OCI-LY7 (cell line): ENCODE data around the gene FAM184B. TPM values are rescaled to one million over a fixed set of nuclear protein-coding genes. Genes with fewer than 3 reads are reported as not detected.

Source experiments
- BruUV-seq: library from RNA; stranded (reverse); fragments of 400-500 nt; replicated peaks from 2 replicates; lab custom pipeline; 2021; lab: Mats Ljungman, UMichigan
- CTCF ChIA-PET: fragments of 300-600 bp; sonication (Branson Sonifier 250); formaldehyde crosslinking; loops from one replicate; lab custom pipeline; 2022; ENCODE audit warnings: antibody characterized with exemption; ENCODE audit not compliant: unreplicated experiment; lab: Charles Lee
- POLR2A ChIA-PET: fragments of 300-600 bp; sonication (Branson Sonifier 250); formaldehyde crosslinking; loops from one replicate; lab custom pipeline; 2022; ENCODE audit warnings: antibody characterized with exemption; lab: Charles Lee
- DNase-seq: peaks from one replicate; pipeline ENCODE4 v3.0.0-alpha.2; 2015; ENCODE audit warnings: low spot score
- H2AFZ ChIP-seq: fragments of 200-600 bp; sonication (generic), shearing (Covaris generic); 2 replicates; pipeline ENCODE4 v1.6.1; 2014; ENCODE audit warnings: mild to moderate bottlenecking, antibody characterized with exemption, low read length, moderate library complexity
- H3K27ac ChIP-seq: fragments of 200-600 bp; sonication (generic); 2 replicates; pipeline ENCODE4 v1.5.1; 2014; ENCODE audit warnings: mixed run types, low read depth, mild to moderate bottlenecking, moderate library complexity, low read length, inconsistent platforms; ENCODE audit not compliant: poor library complexity, severe bottlenecking
- H3K36me3 ChIP-seq: fragments of 200-600 bp; sonication (generic); 2 replicates; pipeline ENCODE4 v1.6.1; 2014; ENCODE audit warnings: mild to moderate bottlenecking, antibody characterized with exemption, low read length, moderate library complexity, mixed read lengths; ENCODE audit not compliant: insufficient read depth
- H3K4me1 ChIP-seq: fragments of 200-600 bp; sonication (generic); 2 replicates; pipeline ENCODE4 v1.5.1; 2014; ENCODE audit warnings: mild to moderate bottlenecking, low read length; ENCODE audit not compliant: insufficient read depth, poor library complexity, severe bottlenecking
- H3K4me2 ChIP-seq: fragments of 200-600 bp; sonication (generic); 2 replicates; pipeline ENCODE4 v1.6.1; 2014; ENCODE audit warnings: mild to moderate bottlenecking, low read length
- H3K4me3 ChIP-seq: fragments of 200-600 bp; sonication (generic); 2 replicates; pipeline ENCODE4 v1.5.1; 2014; ENCODE audit warnings: mild to moderate bottlenecking, low read depth, low read length; ENCODE audit not compliant: poor library complexity, severe bottlenecking
- H3K79me2 ChIP-seq: fragments of 200-600 bp; sonication (generic); 2 replicates; pipeline ENCODE4 v1.6.1; 2016; ENCODE audit warnings: low read depth, mild to moderate bottlenecking, low read length, moderate library complexity, mixed read lengths; ENCODE audit not compliant: insufficient read depth
- H3K9me2 ChIP-seq: fragments of 200-600 bp; sonication (generic); 2 replicates; pipeline ENCODE4 v1.6.1; 2016; ENCODE audit warnings: mild to moderate bottlenecking, low read length, mixed read lengths; ENCODE audit not compliant: insufficient read depth
- H3K9me3 ChIP-seq: fragments of 200-600 bp; sonication (generic); 2 replicates; pipeline ENCODE4 v1.6.1; 2014; ENCODE audit warnings: mild to moderate bottlenecking, mixed run types, low read length, mixed read lengths
- H4K20me1 ChIP-seq: fragments of 200-600 bp; sonication (generic); 2 replicates; pipeline ENCODE4 v1.6.1; 2014; ENCODE audit warnings: mild to moderate bottlenecking, antibody characterized with exemption, low read length, moderate library complexity, mixed read lengths; ENCODE audit not compliant: insufficient read depth
- EZH2phosphoT487 ChIP-seq: fragments of 200-600 bp; sonication (generic); IDR thresholded peaks from 2 replicates; pipeline ENCODE4 v1.6.1; 2018; ENCODE audit warnings: low read depth, borderline replicate concordance, mild to moderate bottlenecking, mixed run types, antibody characterized with exemption, low read length, moderate library complexity, mixed read lengths
- intact Hi-C: fragments of 100-400 bp; cut with micrococcal nuclease; formaldehyde crosslinking; loops from one replicate; pipeline ENCODE4 v1.10.0; 2022; ENCODE audit not compliant: unreplicated experiment
- total RNA-seq, 2 experiments: library from RNA; depleted of rRNA in 1 of 2; stranded (reverse); fragments of >200 nt in 1 of 2; shearing (Covaris generic) in 1 of 2; gene quantifications; 2 replicates each; pipeline ENCODE4 v1.2.3, GENCODE V29; 2014 to 2022
- TF ChIP-seq, protein P1 (sequence below): fragments of 200-600 bp; sonication (generic); conservative IDR thresholded peaks from 2 replicates; pipeline ENCODE4 v1.5.1; 2014; ENCODE audit warnings: mild to moderate bottlenecking, antibody characterized with exemption, low read length, moderate library complexity, mixed read lengths

The FAM184B gene
- total RNA-seq, 2 experiments from 2014 or later: not detected

DNA sequence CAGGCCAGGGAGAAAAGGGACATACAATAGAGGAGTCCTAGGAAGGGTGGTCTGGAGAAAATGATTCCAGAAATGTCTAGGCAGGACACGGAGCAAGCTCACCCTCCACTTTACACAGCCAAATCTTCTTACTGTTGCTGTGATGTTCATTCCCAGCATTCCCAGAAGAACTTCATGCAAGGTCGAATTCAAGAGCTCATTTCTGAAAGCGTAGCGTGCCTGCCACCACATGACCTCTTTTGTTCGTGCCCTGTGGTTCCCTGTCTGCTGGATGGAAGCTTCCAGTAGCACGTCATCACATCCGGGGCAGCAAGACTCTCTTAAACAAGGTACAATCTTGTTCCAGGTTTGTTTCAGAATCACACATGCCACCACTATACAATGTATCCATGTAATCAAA, 57.8 kb downstream of the FAM184B start:
- H3K9me3 ChIP-seq: no peaks in the 10 kb centered on the region
- H3K36me3 ChIP-seq: no peaks in the 10 kb centered on the region
- no TSS peak for BruUV-seq
- H4K20me1 ChIP-seq: no peaks in the 10 kb centered on the region
- no peak for DNase-seq
- no peaks in the 10 kb centered on the region for H3K9me2 ChIP-seq
- no peak overlapping the region for H3K4me3 ChIP-seq
- intact Hi-C loops: no loop called here
- POLR2A ChIA-PET: no interaction called here
- TF ChIP-seq, protein P1, sequence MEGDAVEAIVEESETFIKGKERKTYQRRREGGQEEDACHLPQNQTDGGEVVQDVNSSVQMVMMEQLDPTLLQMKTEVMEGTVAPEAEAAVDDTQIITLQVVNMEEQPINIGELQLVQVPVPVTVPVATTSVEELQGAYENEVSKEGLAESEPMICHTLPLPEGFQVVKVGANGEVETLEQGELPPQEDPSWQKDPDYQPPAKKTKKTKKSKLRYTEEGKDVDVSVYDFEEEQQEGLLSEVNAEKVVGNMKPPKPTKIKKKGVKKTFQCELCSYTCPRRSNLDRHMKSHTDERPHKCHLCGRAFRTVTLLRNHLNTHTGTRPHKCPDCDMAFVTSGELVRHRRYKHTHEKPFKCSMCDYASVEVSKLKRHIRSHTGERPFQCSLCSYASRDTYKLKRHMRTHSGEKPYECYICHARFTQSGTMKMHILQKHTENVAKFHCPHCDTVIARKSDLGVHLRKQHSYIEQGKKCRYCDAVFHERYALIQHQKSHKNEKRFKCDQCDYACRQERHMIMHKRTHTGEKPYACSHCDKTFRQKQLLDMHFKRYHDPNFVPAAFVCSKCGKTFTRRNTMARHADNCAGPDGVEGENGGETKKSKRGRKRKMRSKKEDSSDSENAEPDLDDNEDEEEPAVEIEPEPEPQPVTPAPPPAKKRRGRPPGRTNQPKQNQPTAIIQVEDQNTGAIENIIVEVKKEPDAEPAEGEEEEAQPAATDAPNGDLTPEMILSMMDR: no peak
- no peak for TF ChIP-seq EZH2phosphoT487
- no peaks in the 10 kb centered on the region for H3K79me2 ChIP-seq
- H3K27ac ChIP-seq: no peak overlapping the region
- no peaks in the 10 kb centered on the region for H3K4me1 ChIP-seq
- H2AFZ ChIP-seq: no peak overlapping the region
- CTCF ChIA-PET: no interaction called here
- H3K4me2 ChIP-seq: no peak overlapping the region

DNA sequence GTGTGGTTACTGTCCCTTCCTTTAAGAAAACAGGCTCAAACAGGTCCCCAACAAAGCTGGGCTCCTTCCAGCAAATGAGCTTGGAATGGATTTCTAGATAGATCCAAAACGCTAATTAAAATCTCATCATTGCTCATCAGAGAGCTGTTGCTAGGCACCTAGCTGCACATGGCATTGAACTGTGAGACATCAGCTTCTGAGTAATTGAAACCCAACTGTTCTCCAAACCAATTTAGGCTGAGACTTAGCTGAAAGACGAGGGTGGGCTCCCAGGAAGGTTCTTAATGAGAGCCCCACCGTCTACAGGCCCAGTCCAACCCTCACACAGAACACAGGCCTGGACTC, 59.1 kb downstream of the FAM184B start:
- no peak overlapping the region for H3K4me2 ChIP-seq
- BruUV-seq: no TSS peak
- intact Hi-C loops: no loop called here
- H3K36me3 ChIP-seq: no peaks in the 10 kb centered on the region
- no peak for DNase-seq
- H3K27ac ChIP-seq: no peak overlapping the region
- ChIA-PET POLR2A (interaction anchor here (1.5 kb wide), 1 partner anchor 14 kb away, joined by 3 read pairs; no protein-coding TSS in a partner anchor), CTCF (no interaction called here)
- no peaks in the 10 kb centered on the region for H3K9me2 ChIP-seq
- TF ChIP-seq, protein P1: no peak
- H4K20me1 ChIP-seq: no peaks in the 10 kb centered on the region
- H3K79me2 ChIP-seq: no peaks in the 10 kb centered on the region
- H3K4me3 ChIP-seq: no peak overlapping the region
- H3K4me1 ChIP-seq: no peaks in the 10 kb centered on the region
- no peaks in the 10 kb centered on the region for H3K9me3 ChIP-seq
- no peak overlapping the region for H2AFZ ChIP-seq

DNA sequence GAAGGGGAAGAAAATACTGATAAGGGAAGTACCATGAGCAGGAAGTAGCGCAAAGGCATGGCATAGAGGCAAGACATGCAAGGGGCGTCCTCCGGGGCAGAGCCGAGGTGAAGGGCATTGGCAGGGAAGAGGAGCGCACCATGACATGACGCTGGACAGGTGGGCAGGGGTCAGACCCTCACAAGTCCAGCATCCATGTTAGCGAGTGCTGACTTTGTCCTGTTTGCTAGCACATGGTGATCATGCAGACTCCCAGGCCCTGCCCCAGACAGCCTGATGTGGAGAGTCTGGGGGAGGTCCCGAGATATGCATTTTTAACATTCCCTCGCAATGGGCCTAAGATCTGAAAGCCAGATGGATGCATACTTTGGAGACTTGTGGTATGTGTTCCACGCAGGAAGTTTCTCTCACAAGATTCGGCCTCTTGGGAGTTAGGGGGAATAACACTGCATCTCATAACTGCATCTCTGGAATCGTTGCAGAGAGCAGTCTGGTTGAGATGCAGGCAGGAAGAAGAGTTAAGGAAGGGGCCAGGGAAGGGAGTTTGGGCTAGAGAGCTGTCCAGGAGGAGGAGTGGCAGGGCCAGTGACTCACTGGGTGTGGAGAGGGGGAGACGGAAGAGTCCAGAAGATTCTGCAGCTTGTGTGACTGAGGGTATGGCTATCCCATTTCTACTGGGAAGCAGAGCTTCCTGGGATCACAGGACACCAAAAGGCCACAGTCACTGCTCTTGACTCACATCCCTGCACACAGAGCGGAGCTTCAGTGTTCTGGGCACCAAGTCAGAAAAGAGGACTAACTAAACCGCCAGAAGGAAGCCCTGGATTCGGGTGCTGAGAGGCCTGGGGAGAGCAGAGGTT, 59.7 kb downstream of the FAM184B start:
- POLR2A ChIA-PET: interaction anchor here (0.6 to 1.5 kb wide), 2 partner anchors 15 to 849 kb away, joined by 3 read pairs; no protein-coding TSS in a partner anchor
- no peak overlapping the region for H2AFZ ChIP-seq
- no peak overlapping the region for H3K4me2 ChIP-seq
- H3K27ac ChIP-seq: no peak overlapping the region
- no peaks in the 10 kb centered on the region for H3K36me3 ChIP-seq
- no peaks in the 10 kb centered on the region for H3K79me2 ChIP-seq
- no peak overlapping the region for H3K4me3 ChIP-seq
- intact Hi-C loops: no loop called here
- H3K9me2 ChIP-seq: no peaks in the 10 kb centered on the region
- no peak for DNase-seq
- TF ChIP-seq, protein P1: no peak
- TF ChIP-seq EZH2phosphoT487: no peak
- CTCF ChIA-PET: no interaction called here
- H4K20me1 ChIP-seq: no peaks in the 10 kb centered on the region
- no peaks in the 10 kb centered on the region for H3K9me3 ChIP-seq
- no peaks in the 10 kb centered on the region for H3K4me1 ChIP-seq
- no TSS peak for BruUV-seq
